GM10248 (cell line): ENCODE results near the gene TMEM69.
"Not testable (repeated sequence)": the region's sequence is repeated elsewhere in the genome, so short reads cannot be mapped to it uniquely, and the experiment has no call there.

Source experiments
- CTCF ChIA-PET: fragments of 300-600 bp; sonication (Branson Sonifier 250); formaldehyde crosslinking; extraction: SDS; loops from one replicate; lab custom pipeline; 2021; ENCODE audit warnings: antibody characterized with exemption; lab: Yijun Ruan, JAX
- POLR2A ChIA-PET: fragments of 350-650 bp; sonication (Branson Sonifier 250); formaldehyde crosslinking; extraction: SDS; loops from one replicate; lab custom pipeline; 2020; ENCODE audit warnings: antibody characterized with exemption; lab: Yijun Ruan, JAX
- DNase-seq: peaks from one replicate; pipeline ENCODE4 v3.0.0; 2012; ENCODE audit errors: extremely low spot score
- TF ChIP-seq, protein P1 (sequence below): IDR thresholded peaks from 2 replicates; pipeline ENCODE4 v1.5.1; 2012; ENCODE audit warnings: mild to moderate bottlenecking, low read depth; ENCODE audit errors: extremely low read depth, missing control alignments, control extremely low read depth

Gene TMEM69

DNA sequence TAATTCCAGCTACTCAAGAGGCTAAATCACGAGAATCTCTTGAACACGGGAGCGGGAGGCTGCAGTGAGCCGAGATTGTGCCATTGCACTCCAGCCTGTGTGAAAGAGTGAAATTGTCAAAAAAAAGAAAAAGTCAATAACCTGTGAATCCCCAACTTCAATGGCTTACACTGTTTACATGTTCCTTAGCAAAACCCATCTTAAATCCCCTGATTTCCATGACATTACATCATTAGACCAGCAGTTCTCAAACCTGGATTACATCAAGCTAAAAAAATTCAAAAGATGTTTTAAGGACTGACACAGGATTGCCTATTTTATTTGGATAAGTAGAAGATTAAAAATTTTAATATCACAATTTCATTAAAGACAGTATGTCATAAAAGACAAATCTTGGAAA lies 14.0 kb upstream of the TMEM69 start:
- ChIA-PET CTCF (interaction anchor here (1.0 to 3.1 kb wide), 5 partner anchors 12 to 104 kb away, joined by 3 to 15 read pairs (median 6); partner anchors contain the start of genes GPBP1L1 and TMEM69), POLR2A (no interaction called here)
- TF ChIP-seq, protein P1, sequence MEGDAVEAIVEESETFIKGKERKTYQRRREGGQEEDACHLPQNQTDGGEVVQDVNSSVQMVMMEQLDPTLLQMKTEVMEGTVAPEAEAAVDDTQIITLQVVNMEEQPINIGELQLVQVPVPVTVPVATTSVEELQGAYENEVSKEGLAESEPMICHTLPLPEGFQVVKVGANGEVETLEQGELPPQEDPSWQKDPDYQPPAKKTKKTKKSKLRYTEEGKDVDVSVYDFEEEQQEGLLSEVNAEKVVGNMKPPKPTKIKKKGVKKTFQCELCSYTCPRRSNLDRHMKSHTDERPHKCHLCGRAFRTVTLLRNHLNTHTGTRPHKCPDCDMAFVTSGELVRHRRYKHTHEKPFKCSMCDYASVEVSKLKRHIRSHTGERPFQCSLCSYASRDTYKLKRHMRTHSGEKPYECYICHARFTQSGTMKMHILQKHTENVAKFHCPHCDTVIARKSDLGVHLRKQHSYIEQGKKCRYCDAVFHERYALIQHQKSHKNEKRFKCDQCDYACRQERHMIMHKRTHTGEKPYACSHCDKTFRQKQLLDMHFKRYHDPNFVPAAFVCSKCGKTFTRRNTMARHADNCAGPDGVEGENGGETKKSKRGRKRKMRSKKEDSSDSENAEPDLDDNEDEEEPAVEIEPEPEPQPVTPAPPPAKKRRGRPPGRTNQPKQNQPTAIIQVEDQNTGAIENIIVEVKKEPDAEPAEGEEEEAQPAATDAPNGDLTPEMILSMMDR = no peak
- no peak for DNase-seq

DNA sequence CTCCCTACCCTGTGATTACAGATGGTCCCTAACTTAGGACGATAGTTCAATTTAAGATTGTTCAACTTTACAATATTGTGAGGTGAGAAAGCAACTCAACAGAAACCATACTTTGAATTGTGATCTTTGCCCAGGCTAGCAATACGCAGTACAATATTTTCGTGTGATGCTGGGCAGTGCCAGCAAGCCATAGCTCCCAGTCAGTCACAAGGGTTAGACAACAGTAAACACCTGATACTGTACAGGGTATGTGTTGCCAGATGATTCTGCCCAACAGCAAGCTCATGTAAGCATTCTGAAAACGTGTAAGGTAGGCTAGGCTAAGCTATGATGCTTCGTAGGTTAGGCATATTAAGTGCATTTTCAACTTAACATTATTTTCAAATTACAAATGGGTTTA lies 13.5 kb upstream of the TMEM69 start:
- no peak for DNase-seq
- TF ChIP-seq, protein P1 = no peak
- CTCF ChIA-PET = interaction anchor here (1.0 to 3.1 kb wide), 4 partner anchors 11 to 105 kb away, joined by 3 to 15 read pairs (median 6); partner anchors contain the start of genes GPBP1L1 and TMEM69
- POLR2A ChIA-PET = no interaction called here

- POLR2A ChIA-PET = interaction anchor here (1.3 kb wide), 1 partner anchor 10 kb away, joined by 10 read pairs; the partner anchor contains the start of gene GPBP1L1
- DNase-seq = not testable (repeated sequence)
- CTCF ChIA-PET = interaction anchor here (1.4 kb wide), 1 partner anchor 25 kb away, joined by 3 read pairs; no protein-coding TSS in a partner anchor
Measured at GRCh38 chr1:45676553-45676952, 11.4 kb upstream of the TMEM69 start.

DNA sequence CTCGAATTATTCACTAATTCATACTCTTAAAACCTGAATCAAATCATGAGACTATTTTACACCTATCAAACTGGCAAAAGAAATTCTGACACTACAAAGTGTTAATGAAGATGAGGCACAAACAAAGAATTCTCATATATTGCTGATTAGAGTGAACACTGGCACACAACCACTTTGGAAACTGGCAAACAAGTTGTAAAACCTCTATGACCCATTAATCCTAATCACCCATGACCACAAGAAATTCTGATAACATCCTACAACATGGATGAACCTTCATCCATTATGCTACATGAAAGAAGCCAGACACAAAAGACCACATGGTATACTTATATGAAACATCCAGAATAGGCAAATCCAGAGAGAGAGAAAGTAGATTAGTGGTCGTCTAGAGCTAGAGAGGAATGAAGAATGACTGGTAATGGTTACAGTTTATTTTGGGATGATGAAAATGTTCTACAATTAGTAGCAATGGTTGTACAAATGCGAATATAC lies 10.2 kb upstream of the TMEM69 start:
- TF ChIP-seq, protein P1 = no peak
- DNase-seq = no peak
- CTCF ChIA-PET = interaction anchor here (1.2 to 1.9 kb wide), 2 partner anchors 10 to 18 kb away, joined by 4 read pairs; partner anchors contain the start of gene TMEM69
- POLR2A ChIA-PET = interaction anchor here (0.6 to 1.3 kb wide), 2 partner anchors 8 to 105 kb away, joined by 5 to 10 read pairs; partner anchors contain the start of gene GPBP1L1

GRCh38 chr1:45678489-45678888 lies 9.5 kb upstream of the TMEM69 start:
- ChIA-PET CTCF (interaction anchor here (1.2 to 1.9 kb wide), 2 partner anchors 10 to 18 kb away, joined by 4 read pairs; partner anchors contain the start of gene TMEM69), POLR2A (interaction anchor here (0.6 kb wide), 2 partner anchors 57 to 104 kb away, joined by 5 to 10 read pairs; no protein-coding TSS in a partner anchor)
- TF ChIP-seq, protein P1 = no peak
- DNase-seq = no peak

GRCh38 chr1:45679123-45679522 lies 8.9 kb upstream of the TMEM69 start:
- TF ChIP-seq, protein P1 = no peak
- ChIA-PET POLR2A (interaction anchor here (0.6 kb wide), 1 partner anchor 57 kb away, joined by 10 read pairs; no protein-coding TSS in a partner anchor), CTCF (interaction anchor here (1.2 to 1.9 kb wide), 2 partner anchors 9 to 19 kb away, joined by 4 read pairs; partner anchors contain the start of gene TMEM69)
- DNase-seq = no peak

GRCh38 chr1:45682942-45683341 lies 5.0 kb upstream of the TMEM69 start:
- TF ChIP-seq, protein P1 = no peak
- ChIA-PET POLR2A (no interaction called here), CTCF (interaction anchor here (1.5 kb wide), 1 partner anchor 14 kb away, joined by 4 read pairs; no protein-coding TSS in a partner anchor)
- no peak for DNase-seq
